A549 treated with GW870086 at 1 μM for 4 hours (cell line): Measurements from ENCODE around the gene MYZAP. TPM values are rescaled to one million over a fixed set of nuclear protein-coding genes. Genes with fewer than 3 reads are reported as not detected.

Experiments used
- total RNA-seq: library from RNA; stranded (reverse); fragments of 200-300 nt; extraction: Qiagen RNA extraction; gene quantifications from 5 replicates; pipeline ENCODE4 v1.2.3, GENCODE V29; 2022; ENCODE audit warnings: low read depth

The MYZAP gene
- 1.0 to 1.7 TPM (median 1.2 TPM) in 5 replicates for total RNA-seq

DNA sequence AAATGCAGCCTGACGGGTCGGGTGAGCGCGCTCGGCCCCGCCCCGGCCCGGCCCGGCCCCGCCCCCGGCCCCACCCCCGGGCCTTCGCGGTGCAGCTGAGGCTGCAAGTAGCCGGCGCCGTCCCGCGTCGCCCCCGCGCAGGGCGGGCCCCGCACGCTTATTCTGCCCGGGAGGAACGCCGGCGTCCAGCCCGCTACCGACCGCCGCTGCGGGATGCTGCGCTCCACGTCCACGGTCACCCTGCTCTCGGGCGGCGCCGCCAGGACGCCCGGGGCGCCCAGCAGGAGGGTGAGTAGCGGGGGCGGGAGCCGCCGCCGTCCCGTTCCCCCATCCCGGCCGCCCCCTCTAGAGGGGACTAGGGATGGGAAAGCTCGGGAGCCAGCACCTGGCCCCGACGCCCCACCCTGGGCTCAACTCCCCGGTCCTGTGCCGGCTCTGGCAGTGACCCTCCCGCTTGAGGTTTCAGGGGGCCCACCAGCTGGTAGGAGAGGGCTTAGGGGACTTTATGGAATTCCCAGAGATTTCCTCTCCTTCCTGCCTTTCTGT is at the start of gene MYZAP:
Gene MYZAP, plus strand, starts transcription at position 83 of the 546 bp plus-strand sequence. Its CDS starts 131 bp downstream, at position 214.

GRCh38 chr15:57706405-57707209 is 114.9 kb downstream of the MYZAP start, which contains the start of gene POLR2M:
Gene POLR2M, plus strand, starts transcription at chr15:57706714. Its CDS starts 129 bp downstream, at chr15:57706843.

Other genes starting within 250 kb of the MYZAP start
- gene CGNL1, start 215.4 kb upstream of the MYZAP start, total RNA-seq, result 0.58 to 0.78 TPM (median 0.69 TPM) in 5 replicates
- gene POLR2M, start 114.8 kb downstream of the MYZAP start, total RNA-seq, result 34.4 to 84.8 TPM (median 55.3 TPM) in 5 replicates